ENCODE data around the gene LRMDA.

The LRMDA gene

GRCh38 chr10:75658036-75658435 is 226.6 kb downstream of the LRMDA start:
- no peak for DNase-seq (ENCODE audit: low read depth in 2 of 2, low spot score in 1 of 2)

GRCh38 chr10:75658496-75658895 is 227.1 kb downstream of the LRMDA start:
- no peak for DNase-seq (ENCODE audit: low read depth in 2 of 2, low spot score in 1 of 2)

GRCh38 chr10:75658915-75659314 is 227.5 kb downstream of the LRMDA start:
- DNase-seq (ENCODE audit: low read depth in 2 of 2, low spot score in 1 of 2): no peak

GRCh38 chr10:75660823-75661222 is 229.4 kb downstream of the LRMDA start:
- DNase-seq (ENCODE audit: low read depth in 2 of 2, low spot score in 1 of 2): no peak

GRCh38 chr10:75662715-75663114 is 231.3 kb downstream of the LRMDA start:
- no peak for DNase-seq (ENCODE audit: low read depth in 2 of 2, low spot score in 1 of 2)

GRCh38 chr10:75663947-75664664 is 232.7 kb downstream of the LRMDA start:
- DNase-seq (ENCODE audit: low read depth in 2 of 2, low spot score in 1 of 2): no peak

GRCh38 chr10:75664968-75665367 is 233.5 kb downstream of the LRMDA start:
- no peak for DNase-seq (ENCODE audit: low read depth in 2 of 2, low spot score in 1 of 2)

- DNase-seq (ENCODE audit: low read depth in 2 of 2, low spot score in 1 of 2): no peak
Observed at GRCh38 chr10:75665707-75666106, 234.3 kb downstream of the LRMDA start.

GRCh38 chr10:75672111-75672671 is 240.8 kb downstream of the LRMDA start:
- no peak for DNase-seq (ENCODE audit: low read depth in 2 of 2, low spot score in 1 of 2)

GRCh38 chr10:75672842-75673241 is 241.4 kb downstream of the LRMDA start:
- no peak for DNase-seq (ENCODE audit: low read depth in 2 of 2, low spot score in 1 of 2)

GRCh38 chr10:75677541-75677940 is 246.1 kb downstream of the LRMDA start:
- no peak for DNase-seq (ENCODE audit: low read depth in 2 of 2, low spot score in 1 of 2)

- DNase-seq (ENCODE audit: low read depth in 2 of 2, low spot score in 1 of 2): no peak
Observed at GRCh38 chr10:75678527-75678926, 247.1 kb downstream of the LRMDA start.

GRCh38 chr10:75679536-75679935 is 248.1 kb downstream of the LRMDA start:
- DNase-seq (ENCODE audit: low read depth in 2 of 2, low spot score in 1 of 2): no peak

- no peak for DNase-seq (ENCODE audit: low read depth in 2 of 2, low spot score in 1 of 2)
Observed at GRCh38 chr10:75681334-75681733, 249.9 kb downstream of the LRMDA start.

GRCh38 chr10:75682649-75683557 is 251.5 kb downstream of the LRMDA start:
- no peak for DNase-seq (ENCODE audit: low read depth in 2 of 2, low spot score in 1 of 2)

GRCh38 chr10:75685187-75685586 is 253.8 kb downstream of the LRMDA start:
- no peak for DNase-seq (ENCODE audit: low read depth in 2 of 2, low spot score in 1 of 2)

GRCh38 chr10:75688506-75689300 is 257.3 kb downstream of the LRMDA start:
- no peak for DNase-seq (ENCODE audit: low read depth in 2 of 2, low spot score in 1 of 2)

- DNase-seq (ENCODE audit: low read depth in 2 of 2, low spot score in 1 of 2): no peak
Observed at GRCh38 chr10:75693489-75693888, 262.1 kb downstream of the LRMDA start.

GRCh38 chr10:75694269-75694668 is 262.8 kb downstream of the LRMDA start:
- no peak for DNase-seq (ENCODE audit: low read depth in 2 of 2, low spot score in 1 of 2)

GRCh38 chr10:75694790-75695189 is 263.4 kb downstream of the LRMDA start:
- no peak for DNase-seq (ENCODE audit: low read depth in 2 of 2, low spot score in 1 of 2)

- no peak for DNase-seq (ENCODE audit: low read depth in 2 of 2, low spot score in 1 of 2)
Observed at GRCh38 chr10:75695994-75696393, 264.6 kb downstream of the LRMDA start.

All from stimulated activated CD8-positive, alpha-beta memory T cell treated with anti-CD3 and anti-CD28 coated beads, Interleukin-4, amount 100 ng/mL, for 4 hours (primary cell).